G401.6 (cell line): ENCODE results near the gene TMEM167A.
"Not testable (repeated sequence)": the region's sequence is repeated elsewhere in the genome, so short reads cannot be mapped to it uniquely, and the experiment has no call there.

Experiments
- FAIRE-seq: peaks from 2 replicates; lab custom pipeline; 2012; peaks lifted over from hg19 to GRCh38; lab: Jason Lieb, UNC

Gene TMEM167A

DNA sequence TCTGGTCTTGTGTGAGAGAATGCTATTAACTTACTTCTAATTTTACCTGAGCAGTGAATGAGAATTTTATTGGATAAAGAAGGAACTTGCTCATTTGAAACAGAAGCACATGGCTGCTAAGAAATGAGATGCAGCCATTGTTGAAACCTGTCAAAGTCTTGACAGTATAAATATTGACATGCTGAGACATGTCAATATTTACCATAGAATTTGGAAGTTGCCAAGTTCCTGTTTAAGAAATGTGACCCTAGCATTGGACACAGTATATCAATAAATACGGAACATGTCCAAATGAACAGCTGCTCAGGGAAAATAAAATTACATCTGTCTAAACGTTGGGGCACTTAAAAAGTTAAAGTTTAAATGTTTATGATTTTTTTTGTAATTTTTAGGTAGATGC lies 7.9 kb upstream of the TMEM167A start:
- no peak for FAIRE-seq

- no peak for FAIRE-seq
Measured at GRCh38 chr5:83084336-83084735, 7.1 kb upstream of the TMEM167A start.

- FAIRE-seq: no peak
Measured at GRCh38 chr5:83082750-83083149, 5.6 kb upstream of the TMEM167A start.

DNA sequence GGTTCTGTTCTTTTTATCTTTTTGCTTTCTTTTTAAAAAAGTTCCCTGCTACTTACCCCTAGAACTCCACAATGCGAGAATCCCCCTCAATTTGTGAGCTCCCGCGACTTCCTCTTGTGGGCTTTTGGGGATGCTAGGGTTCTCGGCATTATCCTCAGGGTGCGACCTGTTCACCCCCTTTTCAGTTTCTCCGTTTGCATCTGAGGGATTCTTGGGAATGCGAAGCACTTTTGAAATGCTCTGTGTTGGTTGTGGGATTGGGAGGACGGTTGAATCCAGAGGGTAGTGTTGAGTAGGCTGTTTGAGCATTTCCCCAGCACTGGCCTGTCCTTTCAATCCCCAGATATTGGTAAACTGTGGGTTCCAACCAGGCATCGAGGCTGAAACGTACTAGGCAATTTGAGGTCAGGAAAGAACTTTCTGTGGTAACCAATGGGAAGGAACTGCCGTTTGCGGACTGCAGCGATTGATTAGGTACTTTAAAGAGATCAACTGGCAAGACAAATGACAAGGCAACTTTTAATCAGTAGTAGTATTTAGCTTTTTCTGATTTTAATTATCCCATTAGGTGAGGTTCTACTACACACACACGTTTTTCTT lies 568 bp upstream of the TMEM167A start:
- peak; percentile 59 for FAIRE-seq

- FAIRE-seq: no peak
Measured at GRCh38 chr5:83072966-83073365, 4.2 kb downstream of the TMEM167A start.

GRCh38 chr5:83071286-83072051 lies 5.7 kb downstream of the TMEM167A start:
- peak; percentile 69 for FAIRE-seq

DNA sequence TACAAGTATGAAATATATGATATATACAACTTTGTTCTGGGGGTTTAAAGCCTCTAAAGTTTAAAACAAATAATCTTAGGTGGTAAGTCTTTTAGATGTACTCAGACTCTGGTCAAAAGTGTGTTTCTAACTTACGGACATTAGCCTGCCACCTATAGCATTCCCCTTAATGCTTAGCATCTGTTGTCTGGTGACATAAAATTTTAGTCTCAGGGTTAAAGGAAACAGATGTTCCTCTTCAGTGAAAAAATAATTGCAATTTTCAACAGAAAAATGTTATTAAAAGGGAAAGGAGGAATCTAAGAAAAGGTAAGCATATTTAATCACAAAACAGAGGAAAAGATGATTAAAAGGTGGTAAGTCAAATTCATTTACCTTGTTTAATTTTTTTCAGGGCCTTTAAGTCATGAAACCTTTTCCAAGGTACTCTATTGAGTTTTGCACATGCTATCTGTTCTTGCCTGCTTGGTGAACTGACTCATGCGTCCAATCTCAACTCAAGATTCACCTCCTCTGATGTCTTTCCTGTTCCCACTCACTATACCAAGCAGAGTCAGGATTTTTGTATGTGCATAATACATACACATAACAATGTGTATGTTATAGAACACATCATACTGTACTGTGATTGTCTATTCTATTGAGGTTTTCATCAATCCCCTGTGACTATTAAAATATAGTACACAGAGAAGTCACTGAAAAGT lies 7.9 kb downstream of the TMEM167A start:
- FAIRE-seq: no peak

DNA sequence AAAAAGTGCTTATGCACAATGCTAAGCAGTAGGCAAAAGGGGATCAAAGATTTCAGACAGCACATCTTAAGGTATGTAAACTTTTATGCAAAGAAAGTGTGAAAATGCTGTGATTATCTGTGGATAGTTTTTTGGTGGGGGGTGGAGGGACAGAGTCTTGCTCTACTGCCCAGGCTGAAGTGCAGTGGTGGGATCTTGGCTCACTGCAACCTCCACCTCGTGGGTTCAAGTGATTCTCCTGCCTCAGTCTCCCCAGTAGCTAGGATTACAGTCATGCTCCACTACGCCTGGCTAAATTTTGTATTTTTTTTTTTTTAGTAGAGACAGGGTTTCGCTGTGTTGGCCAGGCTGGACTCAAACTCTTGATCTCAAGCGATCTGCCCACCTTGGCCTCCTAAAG lies 9.8 kb downstream of the TMEM167A start:
- FAIRE-seq: not testable (repeated sequence)

DNA sequence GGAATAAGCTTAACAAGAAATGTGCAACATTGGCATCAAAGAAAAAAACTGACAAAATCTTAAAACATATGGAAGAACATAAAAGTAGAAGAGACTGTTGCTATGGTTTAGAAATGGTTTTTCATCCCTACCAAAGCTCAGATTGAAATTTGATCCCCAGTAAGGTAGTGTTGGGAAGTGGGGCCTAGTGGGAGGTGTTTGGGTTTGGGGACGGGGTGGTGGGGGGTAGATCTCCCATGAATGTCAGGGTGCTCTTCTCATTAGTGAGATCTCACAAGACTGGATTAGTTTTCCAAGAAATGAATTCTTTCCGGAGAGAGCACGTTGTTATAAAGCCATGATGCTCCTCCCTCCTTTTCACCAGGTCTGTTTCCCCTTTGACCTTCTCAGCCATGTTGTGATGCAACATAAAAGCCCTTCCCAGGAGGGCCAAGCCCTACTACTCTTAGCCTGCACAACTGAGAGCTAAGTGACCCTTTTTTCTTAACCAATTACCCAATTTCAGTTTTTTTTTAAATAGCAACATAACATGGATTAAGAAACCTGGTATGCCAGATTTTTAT lies 10.6 kb downstream of the TMEM167A start:
- FAIRE-seq: no peak

DNA sequence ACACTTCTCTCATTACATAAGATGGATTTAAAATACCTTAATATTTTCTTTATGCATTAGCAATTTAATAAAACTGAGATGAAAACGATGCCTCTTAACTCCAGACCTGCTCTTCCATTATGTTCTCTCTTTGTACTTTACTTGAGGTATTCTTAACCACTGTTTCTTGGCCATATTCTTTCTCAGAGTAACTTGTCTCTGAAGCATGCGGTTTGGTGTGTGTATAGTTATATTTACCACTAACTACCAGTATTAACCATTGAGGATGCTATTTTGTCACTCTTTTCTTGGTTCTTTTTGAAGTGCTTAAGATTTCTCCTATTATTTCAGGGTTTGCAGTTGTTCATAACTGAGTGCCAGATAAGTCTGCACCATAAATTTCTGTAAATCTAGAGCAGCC lies 17.9 kb downstream of the TMEM167A start:
- FAIRE-seq: no peak

- FAIRE-seq: peak; percentile 8
Measured at GRCh38 chr5:83058726-83059125, 18.5 kb downstream of the TMEM167A start.

DNA sequence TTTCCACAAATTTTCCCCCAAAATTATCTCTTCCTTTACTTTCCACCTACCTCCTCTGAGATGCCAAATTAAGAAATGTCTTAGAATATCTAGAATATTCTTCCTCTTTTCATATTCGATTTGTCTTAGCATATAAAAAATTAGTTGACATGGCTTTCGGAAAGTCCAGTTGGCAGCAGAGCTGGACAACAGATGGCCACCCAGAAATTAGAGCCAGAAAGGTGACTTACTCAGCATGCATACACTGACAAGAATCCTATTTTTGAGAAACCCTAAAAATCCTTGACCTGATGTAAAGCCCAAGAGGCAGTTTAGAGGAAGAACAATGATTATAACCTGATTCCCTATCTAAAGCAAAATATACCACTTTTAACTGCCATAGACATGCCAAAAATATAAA lies 22.0 kb downstream of the TMEM167A start:
- no peak for FAIRE-seq

DNA sequence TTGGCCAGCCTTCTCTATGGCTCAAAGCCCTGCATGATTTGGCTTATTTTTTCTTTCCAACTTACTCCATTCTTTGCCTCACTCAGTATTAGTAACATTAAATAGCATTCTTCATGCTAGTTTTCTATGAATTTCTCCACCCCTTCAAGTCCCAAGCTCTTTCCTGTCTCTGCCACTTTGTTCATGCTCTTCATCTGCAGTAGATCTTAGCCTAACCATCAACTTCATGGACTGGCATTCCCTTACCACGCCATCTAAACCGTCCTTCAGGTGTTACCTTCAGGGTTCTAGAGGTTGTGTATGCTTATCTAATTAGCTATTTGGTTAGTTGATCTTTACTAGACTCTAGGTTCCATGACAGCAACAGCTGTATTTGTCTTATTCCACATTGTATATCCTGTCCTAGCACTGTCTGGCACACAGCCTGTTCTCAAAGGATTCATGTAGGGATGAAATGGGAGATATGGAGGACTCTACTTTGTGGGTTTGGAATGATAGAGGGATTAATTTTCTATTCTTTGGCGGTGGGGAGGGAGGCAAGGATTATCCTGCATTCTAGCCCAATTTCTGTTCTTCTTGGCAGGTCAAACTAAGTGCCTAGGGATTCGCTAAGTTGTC lies 26.4 kb downstream of the TMEM167A start:
- no peak for FAIRE-seq

DNA sequence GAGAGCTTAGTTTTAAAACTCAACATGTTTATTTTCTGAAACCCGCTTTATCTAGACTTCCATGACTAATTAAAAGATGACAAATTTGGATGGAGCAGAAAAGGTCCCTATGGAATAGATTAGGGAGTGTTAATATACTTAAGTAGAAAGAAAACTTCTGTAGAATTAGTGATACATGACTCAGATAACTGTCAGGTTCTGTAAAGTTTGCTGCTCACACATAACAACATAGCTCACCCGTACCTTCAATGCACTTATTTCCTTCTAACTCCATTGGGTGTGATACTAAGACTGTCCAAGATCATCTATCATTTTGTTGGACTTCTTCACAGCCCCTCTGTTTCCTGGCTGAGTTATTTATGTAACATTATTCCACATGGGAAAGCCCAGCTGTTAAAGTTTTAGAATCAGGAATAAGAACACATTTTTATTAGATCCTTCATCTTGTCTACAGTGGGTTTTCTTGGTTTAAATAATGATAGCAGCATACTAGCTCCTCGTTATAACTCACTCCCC lies 27.8 kb downstream of the TMEM167A start:
- peak; percentile 17 for FAIRE-seq

GRCh38 chr5:83048811-83049210 lies 28.4 kb downstream of the TMEM167A start:
- no peak for FAIRE-seq

DNA sequence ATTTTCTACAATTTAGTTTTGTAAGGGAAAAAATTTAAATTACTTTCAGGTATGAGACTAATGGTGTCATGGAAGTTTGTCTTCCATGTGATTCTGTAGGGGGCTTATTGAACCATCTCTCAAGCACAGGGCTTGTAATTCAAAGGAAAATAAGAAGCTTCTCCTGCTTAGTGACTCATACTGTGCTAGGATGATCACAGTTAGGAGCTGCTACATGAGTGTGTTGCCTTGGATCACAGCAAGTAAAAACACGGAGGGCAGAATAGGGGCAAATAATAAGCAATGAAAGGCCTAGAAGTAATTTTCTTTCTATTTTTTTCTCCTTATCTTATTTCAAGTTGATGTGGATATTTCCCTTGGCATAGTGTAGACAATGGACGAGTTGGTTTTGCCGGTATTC lies 28.9 kb downstream of the TMEM167A start:
- FAIRE-seq: no peak

DNA sequence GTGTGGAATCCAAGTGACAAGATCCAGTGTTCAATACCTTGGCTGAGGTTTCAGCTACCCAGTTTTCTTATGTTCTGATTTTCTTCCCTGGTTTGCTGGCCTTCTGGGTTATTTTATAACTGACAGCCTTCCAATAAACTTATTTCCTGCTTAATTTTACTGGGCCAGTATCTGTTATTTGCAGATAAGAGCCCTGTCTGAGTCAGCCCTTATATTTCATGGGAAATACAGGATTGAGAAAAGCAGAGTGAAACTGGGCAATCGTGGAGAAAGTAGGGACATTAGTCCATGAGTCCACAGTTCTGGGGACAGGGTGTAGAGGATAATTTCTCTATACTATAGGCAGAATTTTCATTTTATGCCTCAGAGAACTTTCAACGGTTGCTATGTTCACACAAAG lies 32.3 kb downstream of the TMEM167A start:
- no peak for FAIRE-seq

- no peak for FAIRE-seq
Measured at GRCh38 chr5:83042507-83042906, 34.7 kb downstream of the TMEM167A start.

- FAIRE-seq: peak; percentile 34
Measured at GRCh38 chr5:83038924-83039323, 38.3 kb downstream of the TMEM167A start.

- FAIRE-seq: no peak
Measured at GRCh38 chr5:83036991-83037575, 40.1 kb downstream of the TMEM167A start.

- no peak for FAIRE-seq
Measured at GRCh38 chr5:83035373-83036100, 41.7 kb downstream of the TMEM167A start.
